Cardiac muscle cell (in vitro differentiated cells and primary cell): ENCODE measurements around the gene CASD1. TPM values are rescaled to one million over a fixed set of nuclear protein-coding genes. Genes with fewer than 3 reads are reported as not detected.

Source experiments
- DNase-seq, 2 donors: peaks; one replicate each; pipeline versions ENCODE4 v3.0.0 to v3.0.0-alpha.2; 2010 to 2017; ENCODE audit warnings: low read depth in 1 of 2, low spot score in 1 of 2
- H3K27ac ChIP-seq: fragments of 200-600 bp; sonication (generic); 2 replicates; pipeline ENCODE4 v1.5.1; 2016
- H3K27me3 ChIP-seq: fragments of 200-600 bp; sonication (generic); 2 replicates; pipeline ENCODE4 v1.6.0; 2016; ENCODE audit warnings: control low read depth
- H3K36me3 ChIP-seq: fragments of 200-600 bp; sonication (generic); 2 replicates; pipeline ENCODE4 v1.5.1; 2016; ENCODE audit warnings: control low read depth
- H3K4me1 ChIP-seq: fragments of 200-600 bp; sonication (generic); 2 replicates; pipeline ENCODE4 v1.8.1; 2017; ENCODE audit warnings: low read depth, mild to moderate bottlenecking, mixed run types
- H3K4me3 ChIP-seq: fragments of 200-600 bp; sonication (generic); 2 replicates; pipeline ENCODE4 v1.5.1; 2016; ENCODE audit warnings: mild to moderate bottlenecking
- H3K9me3 ChIP-seq: fragments of 200-600 bp; sonication (generic); 2 replicates; pipeline ENCODE4 v1.5.1; 2017; ENCODE audit warnings: low read depth, mild to moderate bottlenecking, control low read depth
- polyA plus RNA-seq: library from polyadenylated mRNA; unstranded; fragments of >200 nt; fragmentation: Nextera tagmentation; extraction: Ambion mirVana; gene quantifications from 2 replicates; pipeline ENCODE4 v1.2.1, GENCODE V29; 2016
- total RNA-seq: library from RNA; depleted of rRNA; stranded (reverse); fragments of >200 nt; gene quantifications from 2 replicates; pipeline ENCODE4 v1.2.3, GENCODE V29; 2016
- TF ChIP-seq, protein P1 (sequence below): IDR thresholded peaks from 2 replicates; pipeline ENCODE4 v1.5.1; 2012; ENCODE audit warnings: low read depth, mild to moderate bottlenecking, low read length

CASD1 gene
- total and polyA plus RNA-seq, 2 experiments from 2014 or later = 36.3 to 38.9 TPM

DNA sequence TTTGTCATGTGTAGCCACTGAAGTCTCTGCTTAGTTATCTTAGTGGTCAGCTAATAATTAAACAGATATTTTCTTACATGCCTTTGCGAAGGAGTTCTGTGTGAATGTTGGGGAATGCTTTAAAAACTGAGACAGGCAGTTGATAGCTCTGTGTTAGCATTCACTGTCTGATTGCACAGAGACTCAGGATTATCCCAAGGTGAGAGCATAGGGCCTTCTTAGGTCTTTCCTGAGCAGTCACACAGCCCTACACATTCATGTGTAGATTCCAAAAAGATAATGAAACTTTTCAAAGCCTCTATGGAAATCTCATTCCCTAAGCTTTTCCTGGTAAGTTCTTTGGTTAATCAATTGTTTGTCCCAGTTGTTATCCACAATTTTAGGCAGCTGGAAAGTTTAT, 67.7 kb downstream of the CASD1 start:
- no peaks in the 10 kb centered on the region for H3K4me1 ChIP-seq
- TF ChIP-seq, protein P1, sequence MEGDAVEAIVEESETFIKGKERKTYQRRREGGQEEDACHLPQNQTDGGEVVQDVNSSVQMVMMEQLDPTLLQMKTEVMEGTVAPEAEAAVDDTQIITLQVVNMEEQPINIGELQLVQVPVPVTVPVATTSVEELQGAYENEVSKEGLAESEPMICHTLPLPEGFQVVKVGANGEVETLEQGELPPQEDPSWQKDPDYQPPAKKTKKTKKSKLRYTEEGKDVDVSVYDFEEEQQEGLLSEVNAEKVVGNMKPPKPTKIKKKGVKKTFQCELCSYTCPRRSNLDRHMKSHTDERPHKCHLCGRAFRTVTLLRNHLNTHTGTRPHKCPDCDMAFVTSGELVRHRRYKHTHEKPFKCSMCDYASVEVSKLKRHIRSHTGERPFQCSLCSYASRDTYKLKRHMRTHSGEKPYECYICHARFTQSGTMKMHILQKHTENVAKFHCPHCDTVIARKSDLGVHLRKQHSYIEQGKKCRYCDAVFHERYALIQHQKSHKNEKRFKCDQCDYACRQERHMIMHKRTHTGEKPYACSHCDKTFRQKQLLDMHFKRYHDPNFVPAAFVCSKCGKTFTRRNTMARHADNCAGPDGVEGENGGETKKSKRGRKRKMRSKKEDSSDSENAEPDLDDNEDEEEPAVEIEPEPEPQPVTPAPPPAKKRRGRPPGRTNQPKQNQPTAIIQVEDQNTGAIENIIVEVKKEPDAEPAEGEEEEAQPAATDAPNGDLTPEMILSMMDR = no peak
- H3K27me3 ChIP-seq = no peaks in the 10 kb centered on the region
- no peaks in the 10 kb centered on the region for H3K9me3 ChIP-seq
- no peak overlapping the region for H3K27ac ChIP-seq
- H3K36me3 ChIP-seq = peaks cover 4% of the 10 kb centered on the region
- H3K4me3 ChIP-seq = no peak overlapping the region
- DNase-seq = no peak

DNA sequence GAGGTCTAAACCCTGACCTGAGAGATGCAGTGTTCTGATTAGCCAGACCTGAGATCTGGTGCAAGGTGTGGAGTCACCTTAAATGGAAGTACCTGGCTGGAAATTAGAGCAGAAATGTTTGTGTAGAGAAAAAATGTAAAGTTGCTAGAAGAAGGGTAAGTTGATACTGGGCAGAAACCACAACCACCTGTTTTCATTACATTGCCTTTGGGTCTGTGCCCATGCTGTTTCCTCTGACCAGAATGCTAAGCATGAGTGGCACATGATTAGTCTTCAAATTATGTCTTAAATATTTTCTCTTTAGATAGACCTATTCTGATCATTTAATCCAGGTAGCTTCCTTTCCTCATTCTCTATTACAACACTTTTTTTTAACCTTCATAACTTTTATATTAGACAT, 69.0 kb downstream of the CASD1 start:
- no peak overlapping the region for H3K4me3 ChIP-seq
- H3K27ac ChIP-seq = no peak overlapping the region
- DNase-seq = no peak
- no peaks in the 10 kb centered on the region for H3K4me1 ChIP-seq
- H3K27me3 ChIP-seq = no peaks in the 10 kb centered on the region
- H3K9me3 ChIP-seq = no peaks in the 10 kb centered on the region
- TF ChIP-seq, protein P1 = no peak
- peaks cover 4% of the 10 kb centered on the region for H3K36me3 ChIP-seq

DNA sequence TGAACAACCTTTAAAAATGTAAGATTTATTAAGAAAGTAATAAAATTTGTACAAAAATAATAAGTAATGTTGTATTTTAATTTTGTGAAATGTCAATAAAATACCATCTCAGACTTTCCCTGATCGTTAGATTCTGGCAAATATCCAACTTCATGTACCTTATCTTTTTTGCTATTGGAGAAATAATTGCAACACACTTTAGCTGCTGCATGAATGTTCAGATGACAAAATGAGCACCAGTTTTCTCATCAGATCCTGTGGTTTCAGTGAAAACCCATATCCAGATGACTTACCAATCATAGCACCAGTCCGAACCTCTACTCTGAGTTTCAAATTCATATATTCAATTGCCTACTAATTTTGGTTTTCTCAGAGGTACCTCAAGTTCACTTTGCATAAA, 69.9 kb downstream of the CASD1 start:
- Histone ChIP-seq H3K9me3 (no peaks in the 10 kb centered on the region), H3K27ac (no peak overlapping the region), H3K27me3 (no peaks in the 10 kb centered on the region), H3K36me3 (peaks cover 4% of the 10 kb centered on the region), H3K4me1 (no peaks in the 10 kb centered on the region), H3K4me3 (no peak overlapping the region)
- no peak for DNase-seq
- TF ChIP-seq, protein P1 = no peak

DNA sequence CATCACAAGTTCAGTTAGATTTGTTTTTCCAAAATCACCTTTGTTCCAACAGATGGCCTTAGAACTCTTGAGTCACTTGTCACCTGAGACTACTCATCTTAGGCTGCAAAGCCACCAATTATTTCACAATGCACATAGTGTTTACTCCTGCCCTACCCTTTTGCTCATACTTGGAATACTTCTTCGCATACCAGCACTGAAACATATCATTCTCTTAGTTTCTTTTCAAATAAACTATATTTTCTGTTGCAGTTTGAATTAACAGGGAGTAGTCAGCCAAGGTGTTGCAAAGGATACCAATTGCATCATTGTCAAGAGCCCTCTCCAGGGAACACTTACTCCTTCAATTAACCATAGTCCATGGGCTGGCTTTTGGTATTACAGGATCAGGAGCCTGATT, 71.0 kb downstream of the CASD1 start:
- Histone ChIP-seq H3K4me3 (no peak overlapping the region), H3K27ac (no peak overlapping the region), H3K4me1 (no peaks in the 10 kb centered on the region), H3K9me3 (no peaks in the 10 kb centered on the region), H3K27me3 (no peaks in the 10 kb centered on the region), H3K36me3 (peaks cover 11% of the 10 kb centered on the region)
- DNase-seq = peak in 1 of 2 donors; percentile 12
- TF ChIP-seq, protein P1 = no peak

DNA sequence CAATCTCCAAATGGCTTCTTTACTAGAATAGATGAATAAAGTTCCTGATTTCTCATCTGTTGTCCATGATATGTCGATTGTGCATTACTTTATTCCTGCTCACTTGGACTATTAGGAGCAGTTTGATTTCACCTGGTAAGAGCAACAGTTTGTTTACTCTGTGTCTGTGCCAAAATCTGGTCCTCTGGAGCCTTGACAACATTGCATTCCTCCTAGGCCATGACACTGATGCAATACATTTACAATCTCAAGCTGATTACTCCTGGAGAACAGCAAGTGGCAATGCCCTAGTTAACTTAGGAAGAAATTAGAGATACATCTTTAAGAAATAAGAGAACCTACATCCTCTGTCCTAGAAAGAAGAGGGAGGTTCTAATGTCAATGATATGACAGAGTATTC, 74.5 kb downstream of the CASD1 start:
- peak in 1 of 2 donors; percentile 58 for DNase-seq
- peaks cover 8% of the 10 kb centered on the region for H3K36me3 ChIP-seq
- H3K4me1 ChIP-seq = no peaks in the 10 kb centered on the region
- no peak overlapping the region for H3K4me3 ChIP-seq
- H3K27ac ChIP-seq = no peak overlapping the region
- H3K27me3 ChIP-seq = no peaks in the 10 kb centered on the region
- H3K9me3 ChIP-seq = no peaks in the 10 kb centered on the region
- TF ChIP-seq, protein P1 = no peak

DNA sequence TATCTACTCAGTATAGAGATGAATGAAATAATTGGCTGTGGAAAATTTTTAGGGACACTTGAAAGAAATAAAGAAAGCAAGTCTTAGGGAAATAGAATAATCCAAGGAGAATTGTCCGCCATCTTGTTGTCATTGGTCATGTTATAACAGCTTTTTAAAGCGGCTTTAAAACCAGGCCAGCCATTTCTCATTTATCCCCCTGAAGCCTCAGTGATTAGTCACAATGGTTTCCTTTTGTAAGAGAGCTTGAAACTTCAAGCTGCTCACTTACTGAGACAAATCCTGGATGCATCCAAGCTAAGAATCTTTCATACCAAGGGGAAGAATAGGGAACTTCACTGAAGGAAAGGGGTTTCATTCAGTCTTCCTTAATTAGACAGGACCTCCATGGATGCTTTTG, 78.5 kb downstream of the CASD1 start:
- Histone ChIP-seq H3K27me3 (no peaks in the 10 kb centered on the region), H3K4me3 (no peak overlapping the region), H3K36me3 (peaks cover 8% of the 10 kb centered on the region), H3K9me3 (no peaks in the 10 kb centered on the region), H3K27ac (no peak overlapping the region), H3K4me1 (no peaks in the 10 kb centered on the region)
- no peak for DNase-seq
- TF ChIP-seq, protein P1 = no peak
